ENCODE data around the gene KRT38.

- TF ChIP-seq POLR2AphosphoS5 (IDR thresholded peaks at IDR 0.05; ENCODE audit: low read depth, low read length) (no peak), POLR2A (IDR thresholded peaks at IDR 0.05; ENCODE audit: low read depth, low read length) (no peak), TAF1 (IDR thresholded peaks at IDR 0.05; ENCODE audit: low read depth, low read length) (no peak), SPI1 (IDR thresholded peaks at IDR 0.05; ENCODE audit: low read depth, low read length) (no peak)
These were observed 34.6 kb downstream of the KRT38 start for GRCh38 chr17:41406205-41406604.

All from GM12891 (cell line).